Measurements from ENCODE around the gene TGM2. TPM values are rescaled to one million over a fixed set of nuclear protein-coding genes. Genes with fewer than 3 reads are reported as not detected.

The TGM2 gene
- total and polyA plus RNA-seq, 2 donors (not counting 3 experiments of a cell fraction or from before 2014, with no cell fraction given), result 861 to 868 TPM

DNA sequence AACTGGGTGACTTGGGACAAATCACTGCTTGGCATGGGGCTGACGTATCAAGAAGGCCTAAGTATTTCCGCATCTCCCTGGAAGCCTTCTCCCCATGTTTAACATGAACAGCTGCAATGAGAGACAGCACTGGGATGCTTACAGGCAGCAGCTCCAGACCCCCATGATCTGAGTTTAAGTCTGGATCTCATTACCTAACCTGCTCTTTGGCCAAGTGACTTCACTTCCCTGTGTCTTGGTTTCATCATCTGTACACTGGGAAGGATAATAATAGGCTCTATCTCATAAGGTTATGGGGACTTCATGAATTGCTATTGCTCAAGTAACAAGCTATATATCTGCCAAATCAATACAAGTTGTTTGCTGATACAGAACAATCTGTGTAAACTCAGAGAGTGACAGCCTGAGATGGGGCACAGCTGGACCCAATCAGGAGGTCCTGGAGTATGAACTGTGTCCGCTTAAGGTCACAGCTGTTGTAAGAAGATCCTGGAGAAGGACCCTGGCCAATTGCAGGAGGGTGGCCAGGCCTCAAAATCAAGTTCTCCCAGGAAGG, 56.0 kb downstream of the TGM2 start:
- BruUV-seq (replicated peaks), result no TSS peak
- Histone ChIP-seq H3K36me3 (ENCODE audit: control insufficient read depth in 2 of 2, extremely low read depth in 1 of 2, insufficient read depth in 2 of 2, low read length in 2 of 2) (no peaks in the 10 kb centered on the region), H3K9me1 (replicated peaks; ENCODE audit: control insufficient read depth, extremely low read depth, insufficient read depth, low read length) (no peaks in the 10 kb centered on the region), H4K20me1 (replicated peaks; ENCODE audit: control insufficient read depth, extremely low read depth, insufficient read depth, low read length) (no peaks in the 10 kb centered on the region), H3K4me1 (ENCODE audit: control insufficient read depth, extremely low read depth, insufficient read depth, low read length) (peaks cover 38% of the 10 kb centered on the region), H3K27me3 (ENCODE audit: control insufficient read depth in 2 of 2, insufficient read depth in 2 of 2, low read length in 2 of 2) (no peaks in the 10 kb centered on the region), H3K4me2 (ENCODE audit: insufficient read depth, low read length) (peak overlapping the region; percentile 3), H3K9me3 (replicated peaks; ENCODE audit: control insufficient read depth, insufficient read depth, low read length) (no peaks in the 10 kb centered on the region), H3K9ac (replicated peaks; ENCODE audit: extremely low read depth, insufficient read depth, low read length) (no peak overlapping the region), H3K79me2 (ENCODE audit: control insufficient read depth, insufficient read depth, low read length) (no peaks in the 10 kb centered on the region), H3K27ac (ENCODE audit: insufficient read depth, low read depth, low read length) (peak overlapping the region; percentile 73), H3K4me3 (replicated peaks in 1 of 3; ENCODE audit: insufficient read depth in 1 of 3, low read depth in 1 of 3, low read length in 3 of 3) (no peak overlapping the region), H2AFZ (ENCODE audit: low read depth, low read length) (no peak overlapping the region)
- TF ChIP-seq EZH2 (IDR thresholded peaks at IDR 0.05; ENCODE audit: borderline replicate concordance, low read depth, low read length, severe bottlenecking) (no peak), JUN (IDR thresholded peaks at IDR 0.05; ENCODE audit: borderline replicate concordance, insufficient read depth, insufficient read length, low read depth) (no peak), GATA2 (IDR thresholded peaks at IDR 0.05; ENCODE audit: insufficient read depth, insufficient read length, low read depth, low read length) (no peak), POLR2AphosphoS5 (IDR thresholded peaks at IDR 0.05; ENCODE audit: insufficient read depth, low read depth, low read length) (no peak), MYC (IDR thresholded peaks at IDR 0.05; ENCODE audit: low read depth, low read length) (no peak), FOS (IDR thresholded peaks at IDR 0.05; ENCODE audit: borderline replicate concordance, insufficient read depth, low read length) (no peak), POLR2A (IDR thresholded peaks at IDR 0.05; ENCODE audit: low read depth, low read length) (no peak)
- TF ChIP-seq, protein P1, sequence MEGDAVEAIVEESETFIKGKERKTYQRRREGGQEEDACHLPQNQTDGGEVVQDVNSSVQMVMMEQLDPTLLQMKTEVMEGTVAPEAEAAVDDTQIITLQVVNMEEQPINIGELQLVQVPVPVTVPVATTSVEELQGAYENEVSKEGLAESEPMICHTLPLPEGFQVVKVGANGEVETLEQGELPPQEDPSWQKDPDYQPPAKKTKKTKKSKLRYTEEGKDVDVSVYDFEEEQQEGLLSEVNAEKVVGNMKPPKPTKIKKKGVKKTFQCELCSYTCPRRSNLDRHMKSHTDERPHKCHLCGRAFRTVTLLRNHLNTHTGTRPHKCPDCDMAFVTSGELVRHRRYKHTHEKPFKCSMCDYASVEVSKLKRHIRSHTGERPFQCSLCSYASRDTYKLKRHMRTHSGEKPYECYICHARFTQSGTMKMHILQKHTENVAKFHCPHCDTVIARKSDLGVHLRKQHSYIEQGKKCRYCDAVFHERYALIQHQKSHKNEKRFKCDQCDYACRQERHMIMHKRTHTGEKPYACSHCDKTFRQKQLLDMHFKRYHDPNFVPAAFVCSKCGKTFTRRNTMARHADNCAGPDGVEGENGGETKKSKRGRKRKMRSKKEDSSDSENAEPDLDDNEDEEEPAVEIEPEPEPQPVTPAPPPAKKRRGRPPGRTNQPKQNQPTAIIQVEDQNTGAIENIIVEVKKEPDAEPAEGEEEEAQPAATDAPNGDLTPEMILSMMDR (IDR thresholded peaks at IDR 0.05; ENCODE audit: extremely low read depth in 1 of 2, insufficient read depth in 1 of 2, low read depth in 1 of 2, low read length in 2 of 2), result no peak
- TF ChIP-seq, protein P2, sequence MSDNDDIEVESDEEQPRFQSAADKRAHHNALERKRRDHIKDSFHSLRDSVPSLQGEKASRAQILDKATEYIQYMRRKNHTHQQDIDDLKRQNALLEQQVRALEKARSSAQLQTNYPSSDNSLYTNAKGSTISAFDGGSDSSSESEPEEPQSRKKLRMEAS (IDR thresholded peaks at IDR 0.05; ENCODE audit: insufficient read depth, insufficient read length), result no peak
- DNase-seq (ENCODE audit: low read depth, low spot score) (no peak), FAIRE-seq (peak; percentile 63)
- intact Hi-C loops (cut with micrococcal nuclease) (no loop called here), dilution Hi-C loops (cut with MboI; ENCODE audit: extremely low pct_ligation_motif_present, low sequenced_read_pairs) (no loop called here)
- ChIA-PET CTCF (interaction anchor here (1.1 to 2.7 kb wide), 7 partner anchors 10 to 545 kb away, joined by 3 to 35 read pairs (median 7); no protein-coding TSS in a partner anchor), POLR2A (no interaction called here)
